ENCODE measurements around the gene NID1.

Gene NID1

GRCh38 chr1:236089046-236089773, 24.3 kb upstream of the NID1 start:
- Histone ChIP-seq H3K9ac (ENCODE audit: low read length) (no peak overlapping the region), H3K27me3 (replicated peaks; ENCODE audit: insufficient read depth, low read length) (no peaks in the 10 kb centered on the region), H3K27ac (ENCODE audit: low read length) (no peak overlapping the region), H3K4me2 (ENCODE audit: low read depth, low read length) (no peak overlapping the region), H3K36me3 (replicated peaks; ENCODE audit: insufficient read depth, low read length) (no peaks in the 10 kb centered on the region), H3K79me2 (ENCODE audit: low read length) (no peaks in the 10 kb centered on the region), H4K20me1 (ENCODE audit: insufficient read depth, low read length) (no peaks in the 10 kb centered on the region), H2AFZ (ENCODE audit: low read length) (no peak overlapping the region), H3K4me1 (ENCODE audit: low read length) (no peaks in the 10 kb centered on the region), H3F3A (ENCODE audit: insufficient read depth, low read length) (no peaks in the 10 kb centered on the region), H3K4me3 (ENCODE audit: low read length) (no peak overlapping the region), H3K9me3 (replicated peaks; ENCODE audit: insufficient read depth, low read length) (no peaks in the 10 kb centered on the region), H3K9me2 (replicated peaks; ENCODE audit: insufficient read depth, low read length) (no peaks in the 10 kb centered on the region)
- TF ChIP-seq EZH2phosphoT487 (IDR thresholded peaks at IDR 0.05; ENCODE audit: low read length), result no peak
- no peak for TF ChIP-seq CTCF (IDR thresholded peaks at IDR 0.05; ENCODE audit: low read length)
- no peak for TF ChIP-seq EZH2 (optimal IDR thresholded peaks at IDR 0.05; ENCODE audit: low read depth, low read length)
- no peak for DNase-seq

GRCh38 chr1:236086537-236086936, 21.6 kb upstream of the NID1 start:
- Histone ChIP-seq H2AFZ (ENCODE audit: low read length) (no peak overlapping the region), H3K4me2 (ENCODE audit: low read depth, low read length) (no peak overlapping the region), H3K27ac (ENCODE audit: low read length) (no peak overlapping the region), H3K36me3 (replicated peaks; ENCODE audit: insufficient read depth, low read length) (no peaks in the 10 kb centered on the region), H4K20me1 (ENCODE audit: insufficient read depth, low read length) (no peaks in the 10 kb centered on the region), H3K9ac (ENCODE audit: low read length) (no peak overlapping the region), H3K4me1 (ENCODE audit: low read length) (no peaks in the 10 kb centered on the region), H3K79me2 (ENCODE audit: low read length) (no peaks in the 10 kb centered on the region), H3K9me3 (replicated peaks; ENCODE audit: insufficient read depth, low read length) (no peaks in the 10 kb centered on the region), H3F3A (ENCODE audit: insufficient read depth, low read length) (no peaks in the 10 kb centered on the region), H3K4me3 (ENCODE audit: low read length) (no peak overlapping the region), H3K27me3 (replicated peaks; ENCODE audit: insufficient read depth, low read length) (no peaks in the 10 kb centered on the region), H3K9me2 (replicated peaks; ENCODE audit: insufficient read depth, low read length) (no peaks in the 10 kb centered on the region)
- DNase-seq, result no peak
- TF ChIP-seq EZH2 (optimal IDR thresholded peaks at IDR 0.05; ENCODE audit: low read depth, low read length) (no peak), EZH2phosphoT487 (IDR thresholded peaks at IDR 0.05; ENCODE audit: low read length) (no peak), CTCF (IDR thresholded peaks at IDR 0.05; ENCODE audit: low read length) (no peak)

- Histone ChIP-seq H3K79me2 (ENCODE audit: low read length) (no peaks in the 10 kb centered on the region), H3K36me3 (replicated peaks; ENCODE audit: insufficient read depth, low read length) (no peaks in the 10 kb centered on the region), H3K27me3 (replicated peaks; ENCODE audit: insufficient read depth, low read length) (no peaks in the 10 kb centered on the region), H2AFZ (ENCODE audit: low read length) (no peak overlapping the region), H3K27ac (ENCODE audit: low read length) (no peak overlapping the region), H3K9me2 (replicated peaks; ENCODE audit: insufficient read depth, low read length) (no peaks in the 10 kb centered on the region), H4K20me1 (ENCODE audit: insufficient read depth, low read length) (no peaks in the 10 kb centered on the region), H3K4me3 (ENCODE audit: low read length) (no peak overlapping the region), H3K9ac (ENCODE audit: low read length) (no peak overlapping the region), H3F3A (ENCODE audit: insufficient read depth, low read length) (no peaks in the 10 kb centered on the region), H3K4me1 (ENCODE audit: low read length) (no peaks in the 10 kb centered on the region), H3K9me3 (replicated peaks; ENCODE audit: insufficient read depth, low read length) (no peaks in the 10 kb centered on the region), H3K4me2 (ENCODE audit: low read depth, low read length) (no peak overlapping the region)
- TF ChIP-seq EZH2phosphoT487 (IDR thresholded peaks at IDR 0.05; ENCODE audit: low read length) (no peak), CTCF (IDR thresholded peaks at IDR 0.05; ENCODE audit: low read length) (no peak)
- no peak for DNase-seq
These were observed 20.8 kb upstream of the NID1 start for GRCh38 chr1:236085545-236086159.
